Right lung (tissue), 5 donors: Measurements from ENCODE around the gene MAMLD1. TPM values are rescaled to one million over a fixed set of nuclear protein-coding genes. Genes with fewer than 3 reads are reported as not detected.

Experiments used
- DNase-seq, 2 donors: peaks; one replicate each; pipeline ENCODE4 v3.0.0-alpha.2; 2013
- polyA plus RNA-seq, 5 donors: library from polyadenylated mRNA; unstranded; fragments of 120-200 nt; gene quantifications; one replicate each; pipeline versions ENCODE4 v1.2.1 to v1.2.3, GENCODE V29; 2013; ENCODE audit warnings: inconsistent platforms in 1 of 5, low replicate concordance in 1 of 5; ENCODE audit not compliant: insufficient read length in 5 of 5, insufficient read depth in 1 of 5

The MAMLD1 gene
- polyA plus RNA-seq, 5 donors, result 11.6 to 17.3 (median 15.2) TPM

DNA sequence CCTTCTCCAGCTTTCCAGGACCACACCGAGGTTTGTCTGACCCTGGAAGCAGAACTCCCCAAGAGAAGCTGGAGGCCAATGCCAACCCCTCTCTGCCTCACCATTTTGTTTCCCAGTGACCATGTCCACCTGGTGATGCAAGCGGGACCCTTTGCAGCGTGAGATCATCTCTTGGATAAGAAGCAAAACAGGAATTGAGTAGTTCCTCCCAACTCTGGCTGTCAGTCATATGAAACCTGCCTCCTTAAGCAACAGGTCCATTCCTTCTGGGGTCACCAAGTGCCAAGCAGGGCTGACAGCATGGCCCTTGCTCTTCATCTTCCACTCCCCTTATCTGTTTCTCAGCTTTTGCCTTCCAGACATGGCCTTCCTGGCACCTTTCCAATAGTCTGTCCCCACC is 164.0 kb downstream of the MAMLD1 start:
- DNase-seq, result no peak

GRCh38 chrX:150529587-150529986 is 166.5 kb downstream of the MAMLD1 start:
- no peak for DNase-seq

GRCh38 chrX:150530821-150531220 is 167.7 kb downstream of the MAMLD1 start:
- no peak for DNase-seq

- DNase-seq, result no peak
Observed at GRCh38 chrX:150531467-150531866, 168.3 kb downstream of the MAMLD1 start.

DNA sequence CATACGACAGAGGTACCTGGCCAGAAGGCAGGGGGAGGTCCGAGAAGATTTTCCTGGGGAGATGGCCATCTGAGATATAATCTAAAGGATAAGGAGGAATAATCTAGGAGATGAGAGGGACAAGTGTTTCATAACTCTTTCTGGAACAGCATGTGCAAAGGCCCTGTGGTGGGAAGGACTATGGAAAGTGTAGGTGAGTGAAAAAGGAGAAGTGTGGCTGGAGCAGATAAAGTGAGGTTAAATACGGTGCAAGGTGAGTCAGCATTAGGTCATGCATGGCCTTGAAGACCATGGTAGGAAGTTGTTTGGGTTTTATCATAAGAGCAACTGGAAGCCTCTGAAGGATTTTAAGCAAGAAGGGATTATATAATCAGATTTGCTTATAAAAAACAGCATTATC is 170.7 kb downstream of the MAMLD1 start:
- DNase-seq, result no peak

GRCh38 chrX:150536455-150537116 is 173.5 kb downstream of the MAMLD1 start:
- no peak for DNase-seq

DNA sequence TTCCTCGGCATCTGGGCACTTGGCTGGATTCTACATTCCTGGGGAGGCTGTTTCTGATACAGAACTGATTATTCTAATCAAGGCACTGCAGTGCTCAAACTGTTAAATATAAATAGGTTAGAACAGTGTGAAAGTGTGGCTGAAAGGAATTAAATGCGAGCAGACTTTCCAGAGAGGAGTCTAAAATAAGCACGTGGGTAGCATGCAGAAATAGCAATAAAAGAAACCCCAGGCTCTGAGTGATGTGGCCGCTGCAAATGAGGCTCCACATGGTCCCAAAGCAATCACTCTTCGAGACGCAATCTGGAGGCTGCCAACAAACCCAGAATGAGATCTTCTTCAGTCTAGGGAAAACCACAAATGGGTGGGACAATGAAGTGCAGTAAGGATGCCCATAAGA is 174.7 kb downstream of the MAMLD1 start:
- no peak for DNase-seq

DNA sequence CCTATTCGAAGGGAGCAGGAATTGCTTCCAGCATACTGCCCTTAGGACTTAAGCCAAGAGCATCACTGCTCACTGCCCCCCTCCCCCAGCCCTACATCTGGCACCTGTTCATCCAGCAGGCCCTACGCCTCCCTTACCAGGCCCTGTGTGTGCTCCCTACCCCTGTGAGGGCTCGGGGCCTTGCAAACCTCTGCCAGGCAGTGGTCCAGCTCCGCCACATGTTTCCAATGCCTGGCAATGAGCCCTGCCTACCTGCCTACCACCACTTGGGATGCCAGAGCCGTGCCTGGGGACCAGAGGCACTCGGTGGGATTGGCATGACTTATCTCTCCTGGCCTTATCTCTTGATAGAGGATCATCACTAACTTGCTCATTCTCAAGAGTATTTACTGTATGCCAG is 177.8 kb downstream of the MAMLD1 start:
- DNase-seq, result no peak

DNA sequence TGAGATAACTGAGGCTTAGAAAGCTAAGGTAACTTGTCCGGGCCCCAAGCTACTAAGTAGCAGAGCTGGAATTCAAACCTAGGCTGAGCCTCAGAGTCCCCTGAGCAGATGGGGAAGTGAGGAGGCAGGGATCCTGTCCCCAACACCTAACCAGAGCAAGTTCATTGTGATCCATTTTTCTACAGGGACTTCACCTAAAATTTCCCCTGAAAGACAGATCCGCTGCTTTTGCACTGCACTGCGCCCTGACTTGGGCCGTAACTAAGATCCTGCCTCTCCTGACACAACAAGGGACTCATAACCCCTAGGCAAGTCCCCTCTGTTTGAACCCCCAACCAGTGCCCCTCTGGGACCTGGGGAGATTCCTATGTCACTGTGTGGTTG is 179.7 kb downstream of the MAMLD1 start:
- no peak for DNase-seq

GRCh38 chrX:150543230-150544155 is 180.4 kb downstream of the MAMLD1 start:
- DNase-seq, result no peak

GRCh38 chrX:150544222-150544787 is 181.2 kb downstream of the MAMLD1 start:
- DNase-seq, result no peak

DNA sequence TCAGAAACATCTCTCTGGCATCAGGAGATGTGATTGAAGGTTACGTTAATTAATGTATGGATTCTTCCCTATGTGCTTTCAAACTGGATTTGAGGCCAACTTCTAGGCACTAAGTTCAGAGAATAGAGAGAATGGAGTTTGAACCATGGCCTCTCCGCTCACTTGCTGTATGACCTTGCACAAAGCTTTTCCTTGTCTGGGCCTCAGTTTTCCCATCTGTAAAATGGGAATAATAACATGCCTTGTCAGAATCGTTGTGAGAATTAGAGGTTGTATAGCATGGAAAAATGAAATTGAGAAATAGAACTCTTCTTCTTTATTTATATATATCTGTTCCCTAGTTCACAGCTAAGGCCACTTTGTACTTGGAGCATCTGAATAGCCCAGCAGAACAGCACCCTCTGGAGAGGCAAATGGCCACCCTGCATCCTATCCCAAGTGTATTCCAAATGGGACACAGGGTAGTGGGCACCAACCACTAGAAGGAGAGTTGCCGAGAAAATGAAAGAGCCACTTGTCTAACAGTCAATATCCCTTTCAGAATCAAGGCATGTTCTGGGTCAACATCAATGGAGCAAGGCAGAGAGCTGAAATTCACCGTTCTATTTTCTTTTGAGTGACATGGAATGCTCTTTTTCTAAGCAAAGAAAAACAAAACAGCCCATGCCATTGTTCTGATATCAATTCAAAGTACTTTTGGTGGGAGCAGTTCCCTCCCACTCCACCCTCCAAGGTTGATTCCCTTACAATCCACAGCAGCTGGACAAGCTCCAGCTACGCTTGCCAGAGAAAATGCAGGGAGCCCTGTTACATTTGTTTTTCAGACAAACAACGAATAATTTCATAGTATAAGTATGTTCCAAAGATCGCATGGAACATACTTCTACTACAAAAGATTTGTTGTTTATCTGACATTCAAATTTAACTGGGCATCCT is 182.0 kb downstream of the MAMLD1 start:
- no peak for DNase-seq

DNA sequence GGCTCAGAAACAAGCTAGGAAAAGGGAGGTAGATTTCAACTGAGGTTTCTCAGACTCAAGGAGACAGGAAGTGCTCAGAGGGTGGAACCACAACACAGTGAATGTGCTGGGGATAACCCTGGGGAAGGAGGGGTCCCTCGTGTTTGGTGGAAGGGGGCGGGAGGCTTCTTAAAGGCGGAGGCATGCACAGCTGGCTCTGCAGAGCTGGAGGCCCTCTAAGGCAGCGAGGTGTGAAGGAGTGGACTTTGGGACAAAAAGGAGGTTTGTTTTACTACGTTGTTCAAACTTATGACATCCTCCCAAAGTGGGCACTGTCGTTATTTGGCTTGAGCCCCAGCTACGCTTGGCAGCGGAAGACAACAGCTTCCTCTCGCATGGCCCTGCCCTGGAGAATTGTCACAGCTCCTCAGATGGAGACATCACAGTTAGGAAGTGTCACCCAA is 183.6 kb downstream of the MAMLD1 start:
- DNase-seq, result no peak

- DNase-seq, result peak; percentile 42 to 48
Observed at GRCh38 chrX:150547375-150548115, 184.4 kb downstream of the MAMLD1 start.

GRCh38 chrX:150548251-150548650 is 185.1 kb downstream of the MAMLD1 start:
- no peak for DNase-seq

- no peak for DNase-seq
Observed at GRCh38 chrX:150548684-150549083, 185.6 kb downstream of the MAMLD1 start.

DNA sequence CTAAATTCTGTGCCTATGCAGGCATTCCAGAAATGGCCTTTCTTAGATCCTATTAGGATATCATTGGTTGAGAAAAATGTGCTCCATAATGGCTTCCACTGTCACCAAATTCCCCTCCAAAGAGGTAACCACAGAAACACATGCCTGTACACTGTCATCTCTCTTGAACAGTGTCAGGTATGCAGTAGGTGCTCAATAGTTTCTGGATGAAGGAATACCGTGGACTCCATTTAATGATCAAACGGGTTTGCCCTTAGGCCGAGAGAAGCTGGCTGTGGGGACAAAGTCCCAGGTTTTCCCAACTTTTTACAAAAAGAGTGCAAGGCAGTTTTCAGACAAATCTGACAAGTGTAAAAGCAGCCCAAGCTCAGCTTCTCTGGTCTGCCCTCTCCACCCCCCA is 188.8 kb downstream of the MAMLD1 start:
- no peak for DNase-seq

GRCh38 chrX:150558424-150558823 is 195.3 kb downstream of the MAMLD1 start:
- DNase-seq, result no peak
